CD4-positive, alpha-beta T cell treated with Interleukin-4 for 1 hour (primary cell): ENCODE results near the gene TENT4B.
A peak's percentile ranks its signal among the peaks of the same experiment; 100 is the strongest.
"Not testable (repeated sequence)": the region's sequence is repeated elsewhere in the genome, so short reads cannot be mapped to it uniquely, and the experiment has no call there.

Experiments
- DNase-seq, 2 donors: peaks; one replicate each; pipeline ENCODE4 v3.0.0-alpha.2; 2020 to 2022

The TENT4B gene

DNA sequence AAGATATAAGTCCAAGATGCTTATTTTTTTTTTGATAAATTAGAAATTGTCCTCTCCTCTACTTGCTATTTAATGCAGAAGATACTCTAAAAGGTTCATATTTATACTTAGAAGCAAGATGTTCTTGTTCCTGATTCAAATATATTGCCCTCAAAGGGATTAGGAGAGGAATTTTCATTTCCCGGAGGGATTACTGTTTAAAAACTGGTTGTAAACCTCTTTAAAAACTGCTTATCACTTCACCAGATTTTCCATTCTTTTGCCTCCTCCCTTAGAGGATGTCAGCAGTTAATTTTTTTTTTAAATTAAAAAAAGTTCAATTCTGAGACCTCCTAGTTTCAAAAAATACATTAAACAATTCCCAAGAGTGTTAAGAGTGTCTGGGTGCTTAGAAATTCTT lies 2.8 kb downstream of the TENT4B start:
- no peak for DNase-seq

DNA sequence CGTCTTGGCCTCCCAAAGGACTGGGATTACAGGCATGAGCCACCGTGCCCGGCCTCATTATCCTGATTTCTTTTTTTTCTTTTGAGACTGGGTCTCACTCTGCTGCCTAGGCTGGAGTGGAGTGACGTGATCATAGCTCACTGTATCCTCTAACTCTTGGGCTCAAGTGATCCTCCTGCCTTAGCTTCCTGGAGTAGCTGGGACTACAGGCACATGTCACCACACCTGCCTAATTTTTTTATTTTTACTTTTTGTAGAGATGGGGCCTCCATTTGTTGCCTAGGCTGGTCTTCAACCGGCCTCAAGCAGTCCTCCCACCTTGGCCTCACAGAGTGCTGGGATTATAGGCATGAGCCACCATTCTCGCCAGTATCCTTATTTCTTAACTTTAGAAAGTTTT lies 3.5 kb downstream of the TENT4B start:
- no peak for DNase-seq

DNA sequence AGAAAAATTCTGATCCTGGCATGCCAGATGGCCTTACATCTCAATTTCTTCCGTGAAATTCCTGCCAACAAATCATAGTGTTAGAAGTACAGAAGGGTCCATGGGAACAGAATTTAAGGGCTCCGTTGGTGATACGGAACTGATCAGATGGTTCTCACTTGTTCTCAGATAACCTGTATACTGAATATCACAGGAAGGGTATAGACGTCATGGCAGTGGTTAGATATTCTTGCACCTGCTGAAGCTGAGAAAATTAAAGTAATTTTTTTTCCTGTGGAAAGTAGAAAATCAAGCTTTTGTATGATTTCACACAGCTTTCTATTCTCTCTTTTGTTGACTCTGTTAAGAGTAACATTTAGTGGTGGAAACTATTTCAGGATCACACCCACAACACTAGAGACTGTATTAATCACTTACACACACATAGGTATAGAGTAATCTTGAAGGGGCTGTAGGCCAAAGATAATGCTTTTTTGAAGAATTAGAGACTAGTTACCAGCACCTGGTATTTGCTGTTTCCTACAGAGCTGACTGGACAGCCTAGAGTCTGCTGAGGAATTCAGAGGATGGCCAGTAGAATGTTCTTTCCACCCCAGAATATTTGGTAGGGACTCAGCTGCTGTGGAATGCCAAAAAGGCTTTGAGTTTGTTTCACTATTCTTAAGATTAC lies 7.5 kb downstream of the TENT4B start:
- DNase-seq = peak in 1 of 2 donors; percentile 39

DNA sequence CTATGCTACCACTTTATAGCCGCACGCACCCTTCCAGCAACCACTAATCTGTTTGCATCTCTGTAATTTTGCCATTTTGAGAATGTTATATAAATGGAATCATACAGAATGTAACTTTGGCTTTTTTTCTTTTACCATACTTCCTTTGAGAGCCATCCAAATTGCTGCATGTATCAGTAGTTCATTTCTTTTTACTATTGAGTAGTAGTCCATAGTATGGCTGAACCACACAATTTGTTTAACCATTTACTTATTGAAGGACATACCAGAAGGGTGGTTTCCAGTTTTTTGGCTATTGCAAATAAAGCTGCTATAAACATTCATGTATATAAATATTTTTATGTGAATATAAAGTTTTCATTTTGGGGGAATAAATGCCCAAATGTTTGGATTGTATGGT lies 8.8 kb downstream of the TENT4B start:
- DNase-seq = no peak

DNA sequence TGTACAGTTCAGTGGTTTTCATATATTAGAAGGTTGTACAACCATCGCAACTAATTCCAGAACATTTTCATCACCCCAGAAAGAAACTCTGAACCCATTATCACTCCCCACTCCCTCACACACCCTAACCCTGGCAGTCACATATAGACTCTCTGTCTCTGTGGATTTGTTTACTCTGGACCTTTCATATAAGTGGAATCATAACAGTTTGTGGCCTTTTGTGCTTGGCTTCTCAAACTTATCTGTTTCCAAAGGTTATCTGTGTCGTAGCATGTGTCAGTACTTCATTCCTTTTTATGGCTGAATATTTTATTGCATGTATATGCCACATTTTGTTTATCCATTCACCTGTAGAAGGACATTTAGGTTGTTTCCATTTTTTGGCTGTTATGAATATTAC lies 12.4 kb downstream of the TENT4B start:
- no peak for DNase-seq

DNA sequence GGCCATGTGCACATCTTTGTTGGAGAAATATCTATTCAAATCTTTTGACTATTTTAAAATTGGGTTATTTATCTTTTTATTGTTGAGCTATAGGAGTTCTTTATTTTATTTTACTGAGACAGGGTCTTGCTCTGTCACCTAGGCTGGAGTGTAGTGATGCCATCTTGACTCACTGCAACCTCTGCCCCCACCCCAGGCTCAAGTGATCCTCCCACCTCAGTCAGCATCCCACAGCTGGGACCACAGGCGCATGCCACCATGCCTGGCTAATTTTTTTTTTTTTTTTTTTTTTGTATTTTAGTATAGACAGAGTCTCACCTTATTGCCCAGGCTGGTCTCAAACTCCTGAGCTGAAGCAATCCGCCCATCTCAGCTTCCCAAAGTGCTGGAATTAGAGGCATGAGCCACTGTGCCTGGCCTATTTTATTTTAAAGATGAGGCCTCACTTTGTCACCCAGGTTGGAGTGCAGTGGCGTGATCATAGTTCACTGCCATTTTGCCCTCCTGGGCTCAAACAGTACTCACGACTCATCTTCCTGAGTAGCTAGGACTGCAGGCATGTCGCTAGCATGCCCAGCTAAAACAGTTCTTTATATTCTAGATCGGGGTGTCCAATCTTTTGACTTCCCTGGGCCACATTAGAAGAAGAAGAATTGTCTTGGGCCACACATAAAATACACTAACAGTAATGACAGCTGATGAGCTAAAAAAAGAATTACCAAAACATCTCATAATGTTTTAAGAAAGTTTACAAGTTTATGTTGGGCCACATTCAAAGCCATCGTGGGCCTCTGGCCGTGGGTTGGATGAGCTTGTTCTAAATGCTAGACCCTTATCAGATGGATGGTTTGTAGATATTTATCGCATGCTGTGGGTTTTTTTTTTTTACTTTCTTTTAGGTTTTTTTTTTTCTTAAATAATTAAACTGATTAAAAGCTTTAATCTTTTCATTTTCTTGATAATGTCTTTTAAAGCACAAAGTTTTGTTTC lies 13.7 kb downstream of the TENT4B start:
- DNase-seq = no peak

DNA sequence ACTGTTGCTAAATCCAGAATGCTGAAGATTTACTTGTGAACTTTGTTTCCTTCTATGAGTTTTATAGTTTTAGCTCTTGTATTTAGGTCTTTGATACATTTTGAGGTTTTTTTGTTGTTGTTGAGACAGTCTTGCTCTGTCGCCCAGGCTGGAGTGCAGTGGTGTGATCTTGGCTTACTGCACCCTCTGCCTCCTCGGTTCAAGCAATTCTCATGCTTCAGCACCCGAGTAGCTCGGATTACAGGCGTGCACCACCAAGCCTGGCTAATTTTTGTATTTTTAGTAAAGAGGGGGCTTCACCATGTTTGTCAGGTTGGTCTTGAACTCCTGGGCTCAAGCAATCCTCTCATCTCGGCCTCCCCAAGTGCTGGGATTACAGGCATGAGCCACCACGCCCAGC lies 14.4 kb downstream of the TENT4B start:
- no peak for DNase-seq

DNA sequence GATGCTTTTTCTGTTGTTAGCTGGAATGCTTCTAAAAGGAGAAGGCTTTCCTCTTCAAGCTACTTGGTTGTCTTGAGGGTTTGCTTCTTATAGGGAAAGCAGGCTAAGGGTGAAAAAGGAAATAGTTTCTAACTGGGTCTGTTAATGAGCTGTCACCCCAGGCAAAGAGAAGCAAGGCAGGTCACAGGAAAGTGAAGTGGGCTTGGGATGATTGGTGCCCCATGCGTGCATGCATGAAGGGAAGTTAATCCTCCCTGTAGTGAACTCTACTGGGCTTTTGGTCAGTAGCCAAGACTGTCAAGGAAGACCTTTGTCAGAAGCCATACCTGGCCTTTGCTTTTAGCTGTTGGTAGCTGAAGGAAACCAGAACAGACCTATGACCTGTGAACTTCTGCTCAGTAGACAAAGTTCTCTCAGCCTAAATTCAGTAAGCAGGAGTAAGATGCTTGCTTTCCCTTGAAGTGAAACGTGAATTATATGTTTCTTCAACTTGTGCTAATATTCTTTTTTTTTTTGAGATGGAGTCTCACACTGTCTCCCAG lies 16.5 kb downstream of the TENT4B start:
- no peak for DNase-seq

DNA sequence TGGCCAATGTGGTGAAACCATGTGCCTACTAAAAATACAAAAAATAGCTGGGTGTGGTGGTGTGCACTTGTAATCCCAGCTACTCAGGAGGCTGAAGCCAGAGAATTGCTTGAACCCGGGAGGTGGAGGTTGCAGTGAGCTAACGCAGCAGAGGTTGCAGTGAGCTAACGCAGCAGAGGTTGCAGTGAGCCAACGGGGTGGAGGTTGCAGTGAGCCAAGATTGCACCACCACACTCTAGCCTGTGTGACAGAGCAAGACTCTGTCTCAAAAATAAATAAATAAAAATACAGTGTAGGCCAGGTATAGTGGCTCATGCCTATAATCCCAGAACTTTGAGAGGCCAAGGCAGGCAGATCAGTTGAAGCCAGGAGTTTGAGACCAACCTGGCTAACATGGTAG lies 18.7 kb downstream of the TENT4B start:
- not testable (repeated sequence) for DNase-seq

DNA sequence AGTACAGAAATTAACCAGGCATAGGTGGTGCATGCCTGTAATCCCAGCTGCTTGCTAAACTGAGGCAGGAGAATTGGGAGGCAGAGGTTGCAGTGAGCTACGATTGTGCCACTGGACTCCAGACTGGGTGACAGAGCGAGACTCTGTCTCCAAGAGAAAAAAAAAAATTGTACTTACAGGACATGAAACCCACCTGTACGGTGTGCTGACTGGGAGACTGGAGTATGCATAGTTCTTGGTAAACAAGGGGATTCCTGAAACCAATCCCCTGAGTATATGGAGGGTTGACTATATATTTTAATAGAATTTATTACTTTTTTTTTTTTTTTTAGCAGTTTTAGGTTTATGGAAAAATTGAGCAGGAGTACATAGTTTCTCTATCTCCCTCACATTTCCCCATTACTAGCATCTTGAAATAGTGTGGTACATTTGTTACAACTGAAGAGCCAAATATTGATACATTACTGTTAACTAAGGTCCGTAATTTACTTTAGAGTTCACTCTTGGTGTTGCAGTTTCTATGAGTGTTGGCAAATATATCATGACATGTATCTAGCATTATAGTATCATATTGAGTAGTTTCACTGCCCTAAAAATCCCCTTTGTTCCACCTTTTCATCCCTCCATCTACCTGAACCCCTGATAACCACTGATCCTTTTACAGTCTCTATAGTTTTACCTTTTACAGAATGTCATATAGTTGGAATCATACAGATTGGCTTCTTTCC lies 19.3 kb downstream of the TENT4B start:
- no peak for DNase-seq

DNA sequence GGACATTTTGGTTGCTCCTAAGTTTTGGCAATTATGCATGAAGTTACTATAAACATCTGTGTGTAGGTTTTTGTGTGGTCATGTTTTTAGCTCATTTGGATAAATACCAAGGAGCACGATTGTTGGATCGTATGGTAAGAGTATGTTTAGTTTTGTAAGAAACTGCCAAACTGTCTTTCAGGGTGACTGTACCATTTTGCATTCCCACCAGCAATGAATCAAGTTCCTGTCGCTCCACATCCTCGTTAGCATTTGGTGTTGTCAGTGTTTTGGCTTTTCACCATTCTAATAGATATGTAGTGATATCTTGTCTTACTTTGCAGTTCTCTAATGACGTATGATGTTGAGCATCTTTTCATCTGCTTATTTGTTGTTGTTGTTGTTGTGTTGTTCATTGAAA lies 20.2 kb downstream of the TENT4B start:
- DNase-seq = no peak

DNA sequence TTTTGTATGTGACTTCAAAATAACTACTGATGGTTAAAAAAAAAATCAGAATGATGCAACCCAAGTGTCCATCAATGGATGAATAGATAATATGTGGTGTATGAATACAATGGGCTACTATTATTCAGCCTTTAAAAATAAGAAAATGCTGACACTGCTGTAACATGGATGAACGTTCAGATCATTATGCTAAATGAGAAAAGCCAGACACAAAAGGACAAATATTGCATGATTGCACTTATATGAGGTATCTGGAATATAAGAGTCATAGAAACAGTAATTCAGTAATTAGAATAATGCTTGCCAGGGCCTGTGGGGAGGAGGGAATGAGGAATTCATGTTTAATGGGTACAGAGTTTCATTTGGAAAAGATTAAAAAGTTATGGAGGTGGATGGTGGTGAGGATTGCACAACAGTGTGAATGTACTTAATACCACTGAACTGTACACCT lies 25.4 kb downstream of the TENT4B start:
- DNase-seq = no peak

DNA sequence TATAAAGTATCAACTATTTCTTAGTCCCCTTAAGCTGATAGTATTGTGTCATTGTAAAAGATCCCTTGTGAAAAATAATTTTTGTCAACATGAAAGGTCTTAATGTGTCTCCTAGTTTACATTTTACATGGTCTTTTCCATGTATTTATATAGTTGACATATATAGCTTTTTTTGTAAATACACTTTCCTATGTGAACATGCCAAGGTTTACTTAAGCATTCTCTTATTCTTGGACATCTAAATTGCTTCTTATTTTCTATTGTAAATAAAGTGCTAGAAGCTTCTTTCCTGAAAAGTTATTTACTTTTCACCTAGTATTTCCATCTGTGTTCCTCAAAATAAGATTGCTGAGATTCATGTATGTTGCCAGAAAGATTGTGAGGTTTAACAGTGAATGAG lies 29.3 kb downstream of the TENT4B start:
- no peak for DNase-seq

DNA sequence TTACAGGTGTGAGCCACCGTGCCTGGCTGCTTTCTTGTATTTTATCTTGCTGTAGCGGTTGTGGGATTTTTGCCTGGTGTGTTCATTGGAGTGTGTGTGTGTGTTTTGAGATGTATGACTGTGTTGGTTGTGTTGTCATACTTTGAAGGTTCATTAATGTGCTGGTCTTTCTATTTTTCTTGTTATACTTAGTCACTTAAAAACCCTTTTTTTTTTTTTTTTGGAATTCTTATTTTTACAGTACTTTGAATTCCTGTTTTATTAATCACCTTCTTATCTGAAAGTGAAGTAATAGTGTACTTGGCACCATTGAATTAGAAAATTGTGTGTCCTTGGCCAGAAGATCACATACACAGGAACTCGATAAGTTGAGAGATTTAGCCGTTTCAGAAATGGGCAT lies 30.2 kb downstream of the TENT4B start:
- no peak for DNase-seq

DNA sequence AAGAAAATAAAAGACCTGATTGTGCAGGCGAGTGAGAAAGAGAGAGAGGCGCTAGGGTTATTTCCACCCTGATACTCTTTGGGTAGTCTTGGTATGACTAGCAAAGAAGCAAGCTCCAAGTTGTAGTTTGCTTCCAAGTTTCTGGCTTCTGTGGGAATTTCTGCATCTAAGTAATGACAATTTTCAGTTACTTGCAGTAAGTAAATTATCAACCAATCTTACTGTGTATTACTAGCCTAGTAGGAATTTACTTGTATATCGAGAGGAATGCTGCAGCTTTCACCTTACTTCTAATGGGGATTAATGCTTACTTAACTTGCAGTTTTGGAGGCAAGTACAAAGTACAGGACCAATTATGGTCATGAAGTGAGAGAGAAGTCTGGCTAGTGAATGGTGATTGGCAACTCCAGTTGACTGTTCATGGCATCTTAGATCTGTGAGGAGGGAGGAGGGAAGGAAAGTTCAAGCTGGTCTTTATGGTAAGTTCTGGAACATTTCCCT lies 31.9 kb downstream of the TENT4B start:
- DNase-seq = no peak

DNA sequence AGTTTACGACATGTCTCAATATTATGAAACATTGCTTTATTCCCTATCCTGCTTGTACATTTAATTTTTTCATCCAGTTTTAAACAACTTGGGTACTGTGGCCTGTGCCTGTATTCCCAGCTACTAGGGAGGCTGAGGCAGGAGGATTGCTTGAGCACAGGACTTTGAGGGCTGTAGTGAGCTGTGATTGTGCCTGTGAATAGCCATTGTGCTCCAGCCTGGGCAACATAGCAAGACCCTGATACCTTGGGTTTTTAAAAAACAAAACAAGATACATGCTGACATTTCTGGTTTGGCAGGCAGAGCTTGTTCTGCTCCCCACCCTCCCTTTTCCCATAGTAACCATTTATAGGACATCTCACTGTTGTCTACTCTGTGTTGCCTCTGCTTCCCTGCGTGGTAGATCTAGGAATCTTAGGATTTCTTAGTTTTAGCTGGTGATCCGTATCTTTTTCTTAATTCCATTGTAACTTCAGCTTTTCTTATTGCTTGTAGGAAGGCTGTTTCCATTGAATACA lies 35.6 kb downstream of the TENT4B start:
- no peak for DNase-seq

DNA sequence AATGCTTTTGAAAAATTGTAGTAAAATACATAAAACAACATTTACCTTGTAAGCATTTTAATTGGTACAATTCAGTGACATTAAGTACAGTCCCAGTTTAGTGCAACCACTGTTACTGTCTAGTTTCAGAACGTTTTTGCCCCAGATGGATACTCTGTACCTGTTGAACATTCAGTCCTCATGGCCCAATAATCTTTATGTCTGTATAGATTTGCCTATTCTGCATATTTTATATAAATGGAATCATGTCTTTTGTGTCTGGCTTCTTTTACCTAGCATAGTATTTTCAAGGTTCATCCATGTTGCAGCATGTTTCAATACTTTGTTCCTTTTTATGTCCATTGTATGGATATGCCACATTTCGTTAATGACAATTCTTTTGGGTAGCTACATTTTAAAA lies 37.2 kb downstream of the TENT4B start:
- no peak for DNase-seq

DNA sequence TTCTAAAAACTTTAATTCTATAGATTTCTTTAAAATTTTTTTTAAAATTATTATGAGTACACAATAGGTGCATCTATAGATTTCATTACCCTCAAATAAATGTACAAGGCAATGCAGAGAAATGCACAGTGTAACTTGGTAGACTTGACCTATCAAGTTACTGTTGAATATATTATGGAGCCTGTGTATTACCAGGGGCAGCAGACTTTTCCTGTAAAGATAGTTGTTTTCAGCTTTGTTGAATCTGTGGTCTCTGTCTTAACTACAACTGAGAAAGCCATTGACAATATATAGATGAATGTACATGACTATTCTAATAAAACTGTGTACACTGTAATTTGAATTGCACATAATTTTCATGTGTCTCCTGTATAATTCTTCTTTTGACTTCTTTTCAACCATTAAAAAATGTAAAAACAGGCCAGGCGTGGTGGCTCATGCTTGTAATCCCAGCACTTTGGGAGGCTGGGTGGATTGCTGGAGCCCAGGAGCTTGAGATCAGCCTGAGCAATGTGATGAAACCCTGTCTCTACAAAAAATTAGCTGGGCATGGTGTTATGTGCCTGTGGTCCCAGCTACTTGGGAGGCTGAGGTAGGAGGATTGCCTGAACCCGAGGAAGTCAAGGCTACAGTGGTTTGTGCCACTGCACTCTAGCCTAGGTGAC lies 39.4 kb downstream of the TENT4B start:
- no peak for DNase-seq

DNA sequence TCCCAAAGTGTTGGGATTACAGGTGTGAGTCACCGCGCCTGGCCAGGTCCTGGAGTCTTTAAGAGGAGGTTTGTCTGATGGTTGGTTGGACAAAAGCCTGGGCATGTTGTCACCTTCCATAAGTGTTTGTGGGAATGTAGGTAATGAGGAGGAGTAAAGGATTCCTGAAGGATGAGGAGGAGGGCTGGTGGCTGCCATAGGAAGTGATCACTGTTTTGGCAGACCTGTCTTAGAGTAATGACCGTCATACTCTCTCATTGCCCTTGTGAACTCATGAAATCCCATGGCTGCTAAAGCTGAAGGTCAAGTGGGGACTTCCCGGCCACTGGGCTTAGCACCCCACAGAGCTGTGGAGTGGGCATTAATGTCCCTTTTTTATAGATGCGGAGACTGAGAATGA lies 40.5 kb downstream of the TENT4B start:
- no peak for DNase-seq

DNA sequence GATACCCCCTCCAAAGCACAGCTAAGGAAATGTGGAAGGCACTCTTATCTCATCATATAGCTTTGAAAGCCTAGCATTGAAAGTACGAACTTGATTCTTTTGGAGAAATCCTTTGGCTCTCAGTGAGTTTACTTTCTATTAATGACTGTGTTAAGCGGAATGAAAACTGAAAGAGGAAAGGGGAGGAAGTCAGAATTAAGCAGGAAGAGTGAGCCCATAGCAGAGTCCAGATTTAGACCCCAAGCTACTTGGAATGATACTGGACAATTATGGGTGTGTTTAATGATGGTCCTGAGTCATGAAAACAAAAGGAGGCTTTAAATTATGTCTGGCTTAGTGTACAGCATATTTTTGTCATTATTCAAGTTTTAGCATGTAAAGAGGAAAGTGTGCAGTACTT lies 42.2 kb downstream of the TENT4B start:
- DNase-seq = no peak

DNA sequence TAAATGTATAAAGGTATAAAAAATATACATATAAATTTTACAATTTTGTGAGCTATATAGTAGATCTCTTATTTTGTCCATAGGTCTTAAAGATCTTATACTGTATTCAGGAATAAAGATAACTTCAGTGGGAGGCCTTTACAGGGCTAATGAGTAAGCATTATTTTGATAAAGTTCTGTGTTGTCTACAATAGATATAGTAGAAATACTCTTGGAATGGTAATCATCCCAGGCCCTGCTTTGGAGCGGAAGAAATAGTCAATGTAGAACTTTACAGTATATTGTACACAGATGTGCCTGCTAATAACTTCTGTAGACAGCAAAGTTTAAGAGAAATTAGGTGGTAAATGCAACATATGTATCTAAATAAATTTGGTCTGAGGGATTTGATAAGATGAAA lies 42.6 kb downstream of the TENT4B start:
- DNase-seq = no peak

DNA sequence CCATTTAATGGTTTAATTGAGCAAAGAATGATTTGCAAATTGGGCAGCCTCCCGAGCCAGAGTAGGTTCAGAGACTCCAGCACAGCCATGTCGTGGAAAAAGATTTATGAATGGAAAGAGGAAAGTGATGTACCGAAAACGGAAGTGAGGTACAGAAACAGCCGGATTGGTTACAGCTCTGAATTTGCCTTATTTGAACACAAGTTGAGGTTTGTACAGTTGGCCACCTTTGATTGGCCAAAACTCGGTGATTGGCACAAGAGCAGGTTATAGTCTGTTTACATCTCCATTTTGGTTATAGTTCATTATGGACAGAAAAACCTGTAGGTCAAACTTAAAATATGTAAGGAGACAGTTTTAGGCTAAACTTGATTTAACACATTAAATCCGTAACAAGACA lies 44.5 kb downstream of the TENT4B start:
- no peak for DNase-seq
